HG02973 (cell line): ENCODE results near the gene DMGDH.

Source experiments
- ATAC-seq: cut with Tn5 transposase; IDR thresholded peaks from one replicate; pipeline ENCODE4 v1.9.1; 2021; ENCODE audit warnings: moderate library complexity; ENCODE audit not compliant: unreplicated experiment

Gene DMGDH

DNA sequence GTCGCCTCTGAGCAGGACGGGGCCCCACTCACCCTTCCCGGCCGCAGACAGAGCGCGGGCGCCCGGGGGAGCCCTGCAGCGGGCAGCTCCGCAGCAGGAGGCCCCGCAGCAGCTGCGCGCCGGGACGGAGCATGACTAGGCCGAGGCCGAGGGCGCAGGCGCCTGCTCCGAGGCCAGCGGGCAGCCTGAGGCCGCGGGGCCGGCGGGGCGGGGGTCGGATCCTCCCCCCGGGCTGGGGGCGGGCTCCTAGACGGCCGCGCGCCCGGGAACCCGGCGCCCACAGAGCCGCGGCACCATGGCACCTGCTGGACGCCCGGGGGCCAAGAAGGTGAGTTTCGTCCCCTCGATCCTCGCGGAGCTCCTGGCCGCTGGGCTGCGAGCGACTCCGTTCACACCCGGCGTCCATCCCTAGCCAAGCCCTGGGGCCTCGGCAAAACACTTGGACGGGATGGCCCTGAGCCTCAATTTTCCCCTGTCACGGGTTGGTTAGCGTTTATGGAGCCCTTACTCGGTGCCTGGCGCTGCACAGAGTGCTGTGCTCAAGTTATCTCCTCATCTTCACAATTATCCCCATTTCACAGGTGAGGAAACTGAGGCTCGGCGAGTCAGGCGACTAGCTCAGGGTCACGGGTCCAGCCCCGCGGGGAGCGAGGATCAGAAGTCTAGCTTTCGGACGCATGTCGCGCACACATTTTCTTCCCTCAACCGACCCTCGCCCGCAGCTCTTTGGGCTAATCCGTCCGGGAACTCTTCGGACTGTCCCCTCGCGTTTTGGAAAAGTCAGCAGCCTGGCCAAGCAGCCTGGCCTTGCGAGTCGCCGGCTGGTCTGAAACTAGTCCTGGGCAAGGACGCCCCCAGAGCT lies at the start of gene DMGDH, which contains the start of gene BHMT2:
DMGDH (minus strand) TSS at position 187 of the 862 bp plus-strand sequence; CDS start at position 133, 54 bp downstream.
BHMT2 (plus strand) TSS at position 280 of the 862 bp plus-strand sequence; CDS start at position 296, 16 bp downstream.
- ATAC-seq: no peak

DNA sequence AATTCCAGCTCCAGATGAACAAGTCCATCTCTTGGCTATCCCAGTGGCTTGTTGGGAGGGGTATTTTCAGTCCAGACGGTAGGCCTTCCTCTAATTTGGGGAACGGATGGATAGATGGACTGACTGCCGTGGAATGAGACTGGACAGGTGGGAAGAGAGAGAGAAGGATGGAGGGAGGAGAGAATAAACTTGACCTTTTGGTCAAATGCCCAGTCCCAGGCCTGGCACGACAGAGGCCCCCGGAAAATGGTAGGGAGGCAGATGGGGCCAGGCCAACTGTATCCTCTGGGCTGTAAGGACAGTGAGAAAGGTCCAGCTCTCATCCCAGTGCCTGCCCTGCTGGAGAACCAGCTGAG lies 43.2 kb upstream of the DMGDH start:
- no peak for ATAC-seq

DNA sequence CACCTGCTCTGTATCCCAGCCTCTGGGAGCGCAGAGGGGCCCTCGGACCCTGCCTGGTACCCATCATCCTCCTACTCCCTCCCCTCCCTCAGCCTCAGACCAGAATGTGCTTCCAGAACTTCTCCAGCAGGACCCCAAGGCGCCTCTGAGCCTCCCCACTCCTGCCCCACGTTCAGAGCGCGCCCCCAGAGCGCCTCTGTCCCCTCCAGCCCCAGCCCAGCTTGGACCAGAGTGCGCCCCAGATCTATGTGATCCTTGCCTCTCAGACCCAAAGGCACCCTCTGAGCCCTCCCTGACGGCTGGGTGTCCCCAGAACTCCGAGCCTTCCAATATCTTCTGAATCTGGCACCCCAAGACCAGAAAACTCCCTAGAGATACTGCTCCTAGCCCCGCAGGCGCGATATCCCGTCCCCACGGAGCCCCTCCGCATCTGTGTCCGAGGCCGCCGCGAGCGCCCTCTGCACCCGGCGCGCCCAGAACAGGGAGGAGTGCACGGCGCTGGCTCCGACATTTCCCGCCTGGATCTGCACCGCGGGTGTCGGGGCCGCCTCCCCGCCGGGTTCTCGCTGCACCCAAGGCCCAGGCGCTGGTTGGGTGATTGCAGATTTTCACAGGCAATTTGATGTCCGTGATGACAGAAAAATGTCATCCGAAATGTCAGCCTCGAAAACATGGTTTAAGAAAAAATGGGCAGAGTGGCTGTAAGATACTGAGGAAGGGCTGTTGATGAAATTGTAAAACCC lies 42.7 kb upstream of the DMGDH start:
- ATAC-seq: no peak

DNA sequence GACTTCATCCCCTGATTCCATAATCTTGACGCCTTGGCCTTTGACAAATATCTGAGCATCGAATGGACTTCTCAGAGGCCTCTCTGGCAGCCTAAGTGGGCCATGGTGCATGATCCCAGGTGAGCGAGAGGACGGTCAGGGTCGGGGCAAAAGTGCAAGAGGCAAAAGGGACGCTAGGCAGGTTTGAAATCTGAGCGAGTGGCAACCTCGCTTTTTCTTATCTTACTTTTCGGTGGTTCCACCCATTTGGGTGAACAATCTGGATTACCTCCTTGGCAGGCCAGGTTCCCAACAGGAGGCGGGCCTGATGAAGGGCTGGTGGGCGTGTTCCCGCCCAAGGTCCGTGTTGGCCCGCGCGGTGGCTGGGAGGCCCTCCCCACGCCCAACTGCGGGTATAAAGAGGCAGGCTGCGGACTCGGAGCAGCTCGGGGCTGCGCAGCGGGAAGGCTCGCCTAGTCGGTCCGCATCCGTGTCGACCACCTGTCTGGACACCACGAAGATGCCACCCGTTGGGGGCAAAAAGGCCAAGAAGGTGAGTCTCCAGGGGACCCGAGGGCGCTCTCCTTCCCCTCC lies 42.0 kb upstream of the DMGDH start, which contains the start of gene BHMT:
BHMT (plus strand) TSS at position 423 of the 573 bp plus-strand sequence; CDS start at position 500, 77 bp downstream.
- no peak for ATAC-seq

DNA sequence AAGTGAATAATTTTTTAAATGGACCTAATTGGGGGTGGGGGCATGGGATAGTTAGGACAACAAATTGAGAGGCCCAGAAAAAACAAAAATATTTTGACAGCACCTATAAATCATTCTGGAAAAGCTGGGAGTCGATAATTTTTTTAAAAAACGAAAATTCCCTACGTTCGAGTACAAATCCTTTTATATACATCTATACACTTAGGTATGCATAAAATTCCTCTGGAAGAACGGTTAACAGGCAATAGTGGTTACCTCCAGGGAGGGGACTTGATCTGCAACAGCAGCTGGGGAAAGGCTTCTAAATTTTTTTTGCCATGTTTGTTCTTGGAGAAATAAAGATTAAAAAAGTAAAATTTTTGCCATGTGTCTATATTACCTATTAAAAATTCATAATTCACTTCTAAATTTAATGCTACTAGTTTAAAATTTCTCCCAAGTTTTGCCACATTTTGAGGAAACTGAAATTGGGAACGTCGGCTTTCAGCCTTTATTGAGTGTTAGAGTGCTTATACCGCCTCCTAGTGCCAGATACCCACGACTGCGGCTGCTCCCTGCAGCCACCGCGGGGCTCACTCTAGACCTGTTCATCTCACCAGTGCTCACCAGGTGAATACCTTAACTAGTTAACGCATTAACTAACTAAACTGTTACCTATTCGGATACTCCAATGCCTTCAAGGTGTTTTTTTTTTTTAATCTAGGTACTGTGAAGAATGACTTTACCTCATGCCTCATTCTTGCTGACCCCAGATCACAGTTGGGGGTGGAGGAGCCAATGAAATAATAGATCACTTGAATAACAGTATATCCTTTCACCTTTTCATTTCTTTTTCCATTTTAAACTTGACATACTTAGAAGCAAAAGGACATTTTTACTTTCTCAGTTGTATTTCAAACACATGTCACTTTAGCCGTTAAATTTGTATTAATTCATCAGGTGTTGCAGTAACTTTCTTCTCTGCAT lies 40.3 kb upstream of the DMGDH start:
- no peak for ATAC-seq

DNA sequence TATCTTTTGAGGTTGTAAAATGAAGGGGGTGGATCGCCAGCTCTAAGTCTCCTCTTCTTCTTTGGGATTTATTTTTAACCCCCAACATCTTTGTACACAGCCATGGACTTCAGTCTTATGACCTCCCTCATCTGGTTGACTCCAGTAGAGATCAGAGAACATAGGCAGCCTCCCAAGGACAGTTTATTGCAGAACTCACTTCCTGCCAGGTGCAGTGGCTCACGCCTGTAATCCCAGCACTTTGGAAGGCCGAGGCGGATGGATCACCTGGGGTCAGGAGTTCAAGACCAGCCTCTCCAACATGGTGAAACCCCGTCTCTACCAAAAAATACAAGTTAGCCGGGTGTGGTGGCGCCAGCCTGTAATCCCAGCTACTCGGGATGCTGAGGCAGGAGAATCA lies 39.3 kb upstream of the DMGDH start:
- ATAC-seq: no peak

DNA sequence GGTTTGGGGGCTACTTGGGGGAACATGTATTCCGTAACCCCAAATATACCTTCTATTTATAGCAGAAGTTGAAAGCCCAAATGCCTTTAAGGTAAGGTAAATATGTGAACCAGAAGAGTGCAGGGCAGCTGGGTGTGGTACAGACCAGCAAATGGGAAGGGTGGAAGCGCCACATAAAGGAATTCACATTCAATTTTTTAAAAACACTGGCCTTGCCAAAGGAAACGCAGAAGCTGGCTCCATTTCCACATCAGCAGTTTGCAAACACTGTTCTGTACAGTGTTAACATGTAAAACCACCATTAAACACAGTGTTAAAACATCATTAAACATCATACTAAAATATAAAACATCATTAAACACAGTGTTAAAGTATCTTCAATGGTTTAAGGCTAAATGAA lies 38.6 kb upstream of the DMGDH start:
- ATAC-seq: no peak

DNA sequence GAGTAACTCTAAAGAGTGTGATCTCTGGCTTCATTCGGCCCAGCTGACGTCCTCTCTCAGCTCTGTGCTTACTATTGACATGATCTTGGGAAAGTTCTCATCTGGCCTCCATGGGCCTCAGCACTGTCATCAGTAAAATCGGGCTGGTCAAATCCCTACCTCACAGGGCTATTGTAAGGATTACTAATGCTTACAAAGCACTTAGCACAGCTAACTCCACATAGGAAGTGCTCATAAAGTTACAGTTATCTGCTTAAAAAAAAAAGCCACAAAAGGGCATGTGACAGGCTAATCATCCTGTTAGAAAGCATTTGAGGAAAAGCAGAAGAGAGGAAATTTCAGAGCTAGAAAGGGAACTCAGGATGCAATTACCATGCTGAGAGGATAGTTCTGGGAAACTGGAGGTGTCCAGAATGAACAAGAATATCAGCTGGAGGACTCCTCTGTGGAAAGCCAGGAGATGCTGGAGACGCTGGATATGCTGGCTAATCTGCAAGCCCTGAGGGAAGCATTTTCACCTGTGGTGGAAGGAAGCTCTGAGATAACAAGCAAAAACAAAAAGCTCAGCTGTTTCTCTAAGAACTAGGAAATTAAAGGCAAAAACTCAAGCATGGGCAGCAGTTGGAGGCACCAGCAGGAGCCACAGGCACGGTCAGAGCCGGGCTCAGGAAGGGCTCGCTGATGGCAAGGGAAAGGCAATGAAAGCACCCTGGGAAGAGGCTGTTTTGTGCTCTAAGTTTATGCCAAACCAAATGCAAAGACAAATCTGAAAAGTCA lies 37.7 kb upstream of the DMGDH start:
- no peak for ATAC-seq

DNA sequence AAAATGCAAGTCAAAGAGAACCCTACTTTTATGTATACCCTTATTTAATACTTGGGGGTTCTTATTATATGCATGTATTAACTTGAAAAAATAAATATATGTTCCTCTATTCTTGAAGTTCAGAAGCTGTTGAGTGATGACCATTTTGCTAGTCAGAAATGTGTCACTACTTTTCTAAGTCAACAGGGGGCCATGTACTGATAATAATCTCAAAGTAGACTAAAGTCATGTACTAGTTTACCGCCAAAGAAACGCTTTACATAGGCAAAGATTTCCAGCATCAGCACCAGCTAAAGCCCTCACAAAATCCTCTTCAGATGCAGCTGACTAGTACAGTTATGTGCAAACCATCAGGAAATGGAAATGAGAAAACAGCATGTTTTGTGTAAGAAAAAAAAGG lies 36.4 kb upstream of the DMGDH start:
- no peak for ATAC-seq

DNA sequence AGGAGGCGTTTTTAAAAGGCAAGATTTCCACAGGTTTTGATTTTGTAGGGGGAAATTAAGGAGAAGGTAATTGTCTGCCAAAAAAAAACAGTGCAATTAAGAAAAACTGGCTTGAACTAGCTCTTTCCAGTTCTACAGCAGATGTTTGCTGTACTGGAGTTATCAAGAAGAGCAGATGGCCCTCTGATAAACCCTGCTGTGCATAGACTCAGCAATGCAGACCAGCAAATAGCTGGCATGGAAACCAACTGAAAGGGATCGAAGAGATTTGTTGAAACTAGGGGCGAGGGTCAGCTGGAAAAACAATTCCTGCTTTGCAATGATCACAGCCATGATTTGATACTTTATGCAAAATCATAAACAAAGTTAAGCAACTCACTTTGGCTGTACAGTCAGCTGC lies 24.3 kb upstream of the DMGDH start:
- no peak for ATAC-seq

DNA sequence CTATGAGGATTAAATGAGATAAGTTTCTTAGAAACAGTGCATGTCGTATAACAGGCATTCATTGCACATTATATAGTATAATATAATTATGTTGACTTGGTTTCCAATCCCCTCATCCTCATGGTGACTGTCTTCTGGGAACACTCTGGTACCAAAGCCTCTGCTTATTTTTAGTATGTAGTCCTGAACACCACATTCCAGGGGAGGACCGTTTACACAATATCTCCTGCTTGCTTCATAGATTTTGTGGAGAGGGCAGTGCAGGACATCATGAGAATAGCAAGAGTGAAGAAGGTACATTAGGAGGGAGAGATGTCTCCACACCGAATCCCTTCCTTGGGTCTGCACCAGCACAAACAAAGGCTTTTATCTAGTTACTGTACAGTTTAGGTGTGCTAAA lies 21.6 kb upstream of the DMGDH start:
- ATAC-seq: no peak

DNA sequence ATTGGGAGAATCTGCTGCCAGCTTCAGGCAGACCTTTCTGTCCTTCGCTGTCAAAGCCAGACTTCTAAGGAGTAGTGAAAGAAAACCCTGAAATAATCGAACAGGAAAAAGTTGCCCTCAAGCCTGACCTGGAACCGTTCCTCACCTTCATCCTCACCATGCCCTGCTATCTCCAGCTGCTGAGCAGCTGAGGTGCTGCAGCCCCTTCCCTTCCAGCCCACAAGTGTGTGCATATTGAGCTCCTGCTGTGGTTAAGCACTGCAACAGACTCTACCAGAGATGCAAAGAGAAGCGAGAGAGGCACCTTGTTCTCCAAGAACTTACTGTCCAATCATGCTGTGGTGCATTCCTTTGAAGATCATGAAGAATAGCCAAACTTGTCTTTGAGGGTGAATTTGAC lies 19.0 kb upstream of the DMGDH start:
- ATAC-seq: no peak

DNA sequence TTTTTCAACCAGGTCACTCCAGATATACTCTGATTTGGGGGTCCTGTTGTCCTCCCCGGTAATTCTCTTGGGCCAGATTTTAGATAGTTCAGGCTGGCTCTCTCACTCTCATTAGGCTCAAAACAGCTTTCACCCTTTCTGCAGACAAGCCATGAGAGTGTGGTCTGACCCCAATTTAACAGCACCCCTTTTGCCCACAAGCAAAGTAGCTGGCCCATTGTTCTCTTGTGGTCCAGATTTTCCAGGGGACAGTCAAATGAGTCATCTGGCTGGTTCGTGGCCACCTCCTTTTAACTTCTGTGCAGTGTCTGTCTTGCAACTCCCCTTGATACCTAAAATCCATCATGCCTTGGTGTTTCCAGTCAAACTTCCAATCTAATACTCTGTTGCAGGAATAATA lies 16.6 kb upstream of the DMGDH start:
- ATAC-seq: no peak

DNA sequence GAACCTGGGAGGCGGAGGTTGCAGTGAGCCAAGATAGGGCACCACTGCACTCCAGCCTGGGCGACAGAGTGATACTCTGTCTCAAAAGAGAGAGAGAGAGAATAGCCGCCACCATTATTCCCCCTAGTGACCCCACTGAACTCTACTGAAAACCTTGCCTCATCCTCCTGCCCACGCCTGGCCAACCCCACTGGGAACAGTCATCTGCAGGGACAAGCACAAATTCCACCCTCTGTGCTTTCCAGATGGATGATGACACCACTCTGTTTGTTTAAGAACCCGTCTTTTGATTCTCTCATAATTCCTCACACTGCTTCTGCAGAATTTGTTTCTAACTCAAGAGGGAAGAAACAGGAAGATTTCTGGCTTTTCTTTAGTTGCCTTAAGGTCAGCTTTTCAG lies 12.3 kb upstream of the DMGDH start:
- no peak for ATAC-seq

DNA sequence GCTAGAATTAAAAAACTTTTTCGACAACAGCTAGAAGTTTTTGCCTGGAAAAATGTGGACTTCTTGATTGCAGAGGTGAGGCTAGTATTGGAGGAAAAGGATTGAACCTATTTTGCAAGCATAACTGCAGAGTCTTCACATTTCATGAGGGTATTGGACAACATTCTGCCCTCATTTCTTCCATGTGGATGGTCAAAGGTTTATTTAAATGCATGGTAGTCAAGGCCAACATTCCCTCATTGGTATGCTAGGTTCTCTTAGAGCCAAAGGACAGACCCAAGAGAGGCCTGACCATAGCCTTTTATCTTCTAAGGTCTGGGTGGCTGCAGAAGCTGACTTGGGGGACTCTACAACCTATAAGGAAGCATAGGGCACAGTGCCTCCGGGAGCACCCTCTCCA lies 11.3 kb upstream of the DMGDH start:
- no peak for ATAC-seq

DNA sequence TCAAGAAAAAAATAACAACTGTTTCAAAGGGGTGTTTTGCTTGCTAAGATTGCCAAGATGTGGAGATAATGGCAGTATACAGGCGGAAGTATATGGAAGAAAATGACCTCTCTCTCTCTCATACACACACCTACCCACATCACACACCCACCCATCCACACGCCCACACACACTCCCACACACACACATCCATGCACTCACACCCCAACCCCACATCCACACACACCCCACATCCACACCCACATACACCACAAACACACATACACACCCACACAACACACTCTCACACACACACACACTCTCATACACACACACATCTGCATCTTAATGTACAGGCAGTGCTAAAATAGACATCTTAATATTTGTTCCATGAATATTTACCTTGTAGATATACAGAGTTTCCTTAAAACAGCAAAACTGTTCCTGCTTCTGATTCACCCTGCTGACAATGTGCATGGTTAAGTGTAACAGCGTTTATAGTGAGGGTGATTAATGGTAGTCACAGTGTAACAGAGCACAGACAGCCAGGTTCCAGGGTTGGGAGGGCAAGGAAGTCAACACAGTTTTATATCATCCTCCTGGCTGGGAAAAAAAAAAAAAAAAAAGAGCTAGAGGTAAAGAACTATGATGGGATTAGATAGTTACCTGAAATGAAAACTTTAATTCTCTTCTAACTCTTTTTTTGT lies 8.3 kb upstream of the DMGDH start:
- no peak for ATAC-seq

DNA sequence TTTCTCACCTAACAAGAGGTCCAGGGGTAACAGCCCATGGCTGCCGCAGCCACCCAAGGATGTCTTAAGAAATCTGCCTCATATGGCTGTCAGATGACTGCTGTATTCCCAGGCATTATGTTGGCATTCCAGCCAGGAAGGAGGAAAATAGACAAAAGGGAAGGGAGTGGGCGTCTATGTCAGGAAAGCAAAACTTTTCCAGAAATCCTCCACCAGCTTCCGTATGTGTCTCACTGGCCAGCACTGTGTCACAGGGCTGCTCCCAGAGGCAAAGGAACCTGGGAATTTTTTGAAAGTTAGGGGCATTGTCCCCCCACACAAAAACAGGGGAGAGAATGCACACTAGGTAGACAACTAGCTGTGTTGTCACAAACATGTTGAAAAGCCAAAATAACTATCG lies 7.3 kb upstream of the DMGDH start:
- ATAC-seq: no peak

DNA sequence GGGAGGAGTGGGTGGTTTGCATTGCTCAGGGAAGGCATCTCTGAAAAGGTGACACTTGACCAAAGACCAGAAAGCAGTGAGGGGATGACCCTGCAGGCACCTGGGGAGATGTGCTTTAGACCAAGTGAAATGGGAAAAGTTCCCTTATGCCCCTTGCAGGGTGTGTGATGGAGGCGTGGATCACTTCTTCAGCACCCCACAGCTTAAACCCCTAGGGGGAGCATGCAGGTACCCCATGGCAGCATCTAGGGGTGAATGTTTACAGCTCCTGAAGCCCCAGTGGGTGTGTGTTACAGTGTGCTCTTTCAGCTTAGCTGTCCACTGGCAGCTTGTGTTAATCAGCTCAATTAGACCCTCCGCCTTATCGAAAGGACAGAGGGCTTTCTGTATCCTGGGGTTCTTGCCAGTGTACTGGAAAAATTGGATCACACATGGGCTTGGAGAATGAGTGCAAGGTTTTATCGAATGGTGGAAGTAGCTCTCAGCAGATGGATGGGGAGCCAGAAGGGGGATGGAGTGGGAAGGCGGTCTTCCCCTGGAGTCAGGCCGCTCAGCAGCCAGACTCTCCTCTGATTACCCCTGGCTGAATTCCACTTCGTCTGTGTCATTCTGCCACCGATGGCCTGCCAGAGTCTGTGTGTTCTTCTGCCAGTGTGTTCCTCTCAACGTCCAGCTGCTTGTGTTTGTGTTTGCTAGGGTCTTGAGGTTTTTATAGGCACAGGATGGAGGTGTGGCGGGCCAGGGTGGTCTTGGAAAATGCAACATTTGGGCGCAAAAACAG lies 6.4 kb upstream of the DMGDH start:
- ATAC-seq: no peak

DNA sequence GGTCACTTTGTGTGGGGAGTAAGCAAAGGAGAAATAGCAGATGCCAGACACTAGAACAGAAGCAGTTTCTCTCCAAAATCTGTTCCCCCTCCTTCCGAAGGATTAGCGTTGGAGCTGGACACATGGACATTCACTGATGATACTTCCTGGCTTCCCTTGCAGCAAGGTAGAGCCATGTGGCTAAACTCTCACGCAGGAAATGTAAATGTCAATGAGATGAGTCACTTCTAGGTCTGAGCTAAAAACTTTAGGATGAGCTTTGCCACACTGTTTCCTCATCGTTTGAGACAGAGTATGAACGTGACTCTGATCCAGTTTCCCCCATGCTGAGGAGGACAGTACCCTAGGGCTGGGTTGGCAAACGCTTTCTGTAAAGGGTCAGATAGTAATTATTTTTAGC lies 5.2 kb upstream of the DMGDH start:
- ATAC-seq: no peak
